ENCODE measurements around the gene TSC22D3. TPM values are rescaled to one million over a fixed set of nuclear protein-coding genes. Genes with fewer than 3 reads are reported as not detected.

Gene TSC22D3
- total RNA-seq, 1 donor from 2014 or later = 41.4 TPM

GRCh38 chrX:107750861-107751445 is 24.6 kb downstream of the TSC22D3 start:
- H3K36me3 Mint-ChIP-seq (ENCODE audit: insufficient read depth) = no peaks in the 10 kb centered on the region
- no peak overlapping the region for H3K27ac Mint-ChIP-seq
- H3K4me1 Mint-ChIP-seq (ENCODE audit: low read depth) = peaks cover 25% of the 10 kb centered on the region
- H3K4me3 Mint-ChIP-seq (ENCODE audit: low read depth) = no peak overlapping the region
- no peak for TF ChIP-seq CTCF (IDR thresholded peaks at IDR 0.05; ENCODE audit: unreplicated experiment)
- H3K9me3 Mint-ChIP-seq (ENCODE audit: low read depth) = no peaks in the 10 kb centered on the region
- DNase-seq (ENCODE audit: low spot score, unreplicated experiment) = no peak
- H3K27me3 Mint-ChIP-seq = peaks cover 14% of the 10 kb centered on the region

GRCh38 chrX:107750263-107750662 is 25.3 kb downstream of the TSC22D3 start:
- H3K9me3 Mint-ChIP-seq (ENCODE audit: low read depth) = no peaks in the 10 kb centered on the region
- no peaks in the 10 kb centered on the region for H3K36me3 Mint-ChIP-seq (ENCODE audit: insufficient read depth)
- H3K27ac Mint-ChIP-seq = no peak overlapping the region
- no peak for TF ChIP-seq CTCF (IDR thresholded peaks at IDR 0.05; ENCODE audit: unreplicated experiment)
- no peak overlapping the region for H3K4me3 Mint-ChIP-seq (ENCODE audit: low read depth)
- H3K27me3 Mint-ChIP-seq = peaks cover 13% of the 10 kb centered on the region
- peaks cover 28% of the 10 kb centered on the region for H3K4me1 Mint-ChIP-seq (ENCODE audit: low read depth)
- DNase-seq (ENCODE audit: low spot score, unreplicated experiment) = no peak

- peaks cover 28% of the 10 kb centered on the region for H3K4me1 Mint-ChIP-seq (ENCODE audit: low read depth)
- H3K27me3 Mint-ChIP-seq = peaks cover 16% of the 10 kb centered on the region
- no peak for TF ChIP-seq CTCF (IDR thresholded peaks at IDR 0.05; ENCODE audit: unreplicated experiment)
- no peaks in the 10 kb centered on the region for H3K36me3 Mint-ChIP-seq (ENCODE audit: insufficient read depth)
- DNase-seq (ENCODE audit: low spot score, unreplicated experiment) = no peak
- no peaks in the 10 kb centered on the region for H3K9me3 Mint-ChIP-seq (ENCODE audit: low read depth)
- H3K4me3 Mint-ChIP-seq (ENCODE audit: low read depth) = no peak overlapping the region
- H3K27ac Mint-ChIP-seq = no peak overlapping the region
These were observed 27.1 kb downstream of the TSC22D3 start for GRCh38 chrX:107748506-107748905.

- Mint-ChIP-seq H3K36me3 (ENCODE audit: insufficient read depth) (no peaks in the 10 kb centered on the region), H3K27me3 (peaks cover 16% of the 10 kb centered on the region), H3K27ac (no peak overlapping the region), H3K4me1 (ENCODE audit: low read depth) (peaks cover 28% of the 10 kb centered on the region), H3K9me3 (ENCODE audit: low read depth) (no peaks in the 10 kb centered on the region), H3K4me3 (ENCODE audit: low read depth) (no peak overlapping the region)
- no peak for DNase-seq (ENCODE audit: low spot score, unreplicated experiment)
- TF ChIP-seq CTCF (IDR thresholded peaks at IDR 0.05; ENCODE audit: unreplicated experiment) = no peak
These were observed 27.9 kb downstream of the TSC22D3 start for GRCh38 chrX:107747596-107748161.

GRCh38 chrX:107744868-107745267 is 30.7 kb downstream of the TSC22D3 start:
- no peak for DNase-seq (ENCODE audit: low spot score, unreplicated experiment)
- Mint-ChIP-seq H3K4me1 (ENCODE audit: low read depth) (peaks cover 33% of the 10 kb centered on the region), H3K27ac (no peak overlapping the region), H3K27me3 (peaks cover 7% of the 10 kb centered on the region), H3K36me3 (ENCODE audit: insufficient read depth) (no peaks in the 10 kb centered on the region), H3K9me3 (ENCODE audit: low read depth) (no peaks in the 10 kb centered on the region), H3K4me3 (ENCODE audit: low read depth) (no peak overlapping the region)
- TF ChIP-seq CTCF (IDR thresholded peaks at IDR 0.05; ENCODE audit: unreplicated experiment) = no peak
